GM23248 (cell line): ENCODE data around the gene LDLRAD3. TPM values are rescaled to one million over a fixed set of nuclear protein-coding genes. Genes with fewer than 3 reads are reported as not detected.
A peak's percentile ranks its signal among the peaks of the same experiment; 100 is the strongest.

Experiments
- DNase-seq: peaks from one replicate; pipeline ENCODE4 v3.0.0-alpha.2; 2015
- H2AFZ ChIP-seq: fragments of 200-600 bp; sonication (generic); 2 replicates; pipeline ENCODE4 v1.6.1; 2016; ENCODE audit warnings: antibody characterized with exemption
- H3F3A ChIP-seq: fragments of 200-600 bp; sonication (generic); 2 replicates; pipeline ENCODE4 v1.6.1; 2016; ENCODE audit warnings: mild to moderate bottlenecking, antibody characterized with exemption, mixed run types; ENCODE audit not compliant: insufficient read depth
- H3K27ac ChIP-seq: fragments of 200-600 bp; sonication (generic); 2 replicates; pipeline ENCODE4 v1.5.1; 2016; ENCODE audit warnings: mild to moderate bottlenecking
- H3K27me3 ChIP-seq: fragments of 200-600 bp; sonication (generic); replicated peaks from 2 replicates; pipeline ENCODE4 v1.6.1; 2016; ENCODE audit warnings: mild to moderate bottlenecking; ENCODE audit not compliant: insufficient read depth
- H3K36me3 ChIP-seq: fragments of 200-600 bp; sonication (generic); 2 replicates; pipeline ENCODE4 v1.6.1; 2016; ENCODE audit warnings: low read depth, mild to moderate bottlenecking
- H3K4me1 ChIP-seq: fragments of 200-600 bp; sonication (generic); 2 replicates; pipeline ENCODE4 v1.6.1; 2016; ENCODE audit warnings: mild to moderate bottlenecking; ENCODE audit not compliant: insufficient read depth
- H3K4me2 ChIP-seq: fragments of 200-600 bp; sonication (generic); one replicate; pipeline ENCODE4 v1.6.1; 2016; ENCODE audit warnings: mild to moderate bottlenecking; ENCODE audit not compliant: unreplicated experiment
- H3K4me3 ChIP-seq: fragments of 200-600 bp; sonication (generic); 2 replicates; pipeline ENCODE4 v1.5.1; 2016; ENCODE audit warnings: mild to moderate bottlenecking
- H3K79me2 ChIP-seq: fragments of 200-600 bp; sonication (generic); 2 replicates; pipeline ENCODE4 v1.6.1; 2016; ENCODE audit warnings: mild to moderate bottlenecking; ENCODE audit not compliant: insufficient read depth
- H3K9ac ChIP-seq: fragments of 200-600 bp; sonication (generic); 2 replicates; pipeline ENCODE4 v1.6.1; 2016; ENCODE audit warnings: mild to moderate bottlenecking
- H3K9me2 ChIP-seq: fragments of 200-600 bp; sonication (generic); 2 replicates; pipeline ENCODE4 v1.6.1; 2016; ENCODE audit warnings: mixed run types, mild to moderate bottlenecking, moderate library complexity; ENCODE audit not compliant: insufficient read depth
- H3K9me3 ChIP-seq: fragments of 200-600 bp; sonication (generic); one replicate; pipeline ENCODE4 v1.6.1; 2017; ENCODE audit warnings: low read depth
- H4K20me1 ChIP-seq: fragments of 200-600 bp; sonication (generic); 2 replicates; pipeline ENCODE4 v1.6.0; 2016; ENCODE audit not compliant: insufficient read depth
- EZH2 ChIP-seq: fragments of 200-600 bp; sonication (generic); IDR thresholded peaks from 2 replicates; pipeline ENCODE4 v1.6.1; 2018; ENCODE audit warnings: antibody characterized with exemption, mild to moderate bottlenecking; ENCODE audit not compliant: insufficient read depth, poor library complexity, severe bottlenecking
- EZH2phosphoT487 ChIP-seq: fragments of 200-600 bp; sonication (generic); IDR thresholded peaks from 2 replicates; pipeline ENCODE4 v1.6.1; 2018; ENCODE audit warnings: antibody characterized with exemption, moderate library complexity, mild to moderate bottlenecking, low read depth; ENCODE audit not compliant: insufficient read depth
- WGBS, 2 experiments: methylation state at CpG; one replicate each; pipeline ENCODE4 v1.1.6; 2015 to 2017; ENCODE audit warnings: low lambda C conversion rate in 2 of 2, low coverage in 1 of 2; ENCODE audit errors: missing lambda C conversion rate in 2 of 2; 5-methylcytosine and 5-hydroxymethylcytosine counted together
- in situ Hi-C: fragments of 300-500 bp; cut with MboI; formaldehyde crosslinking; loops from 2 replicates; pipeline ENCODE4 v1.15.0; 2020
- polyA plus RNA-seq: library from polyadenylated mRNA; unstranded; fragments of >200 nt; fragmentation: Nextera tagmentation; extraction: Ambion mirVana; gene quantifications from 2 replicates; pipeline ENCODE4 v1.2.1, GENCODE V29; 2016
- total RNA-seq: library from RNA; depleted of rRNA; stranded (reverse); fragments of >200 nt; shearing (Covaris generic); gene quantifications from 2 replicates; pipeline ENCODE4 v1.2.3, GENCODE V29; 2014

Gene LDLRAD3
- total and polyA plus RNA-seq, 2 experiments from 2014 or later: 6.2 to 6.6 TPM

- no peak for DNase-seq
- no peaks in the 10 kb centered on the region for H3K9me3 ChIP-seq
- H3F3A ChIP-seq: no peaks in the 10 kb centered on the region
- no peak overlapping the region for H3K9ac ChIP-seq
- H3K4me3 ChIP-seq: no peak overlapping the region
- no peaks in the 10 kb centered on the region for H3K9me2 ChIP-seq
- H3K4me1 ChIP-seq: peaks cover 8% of the 10 kb centered on the region; the same call in 1 of the 2 replicates
- H3K27me3 ChIP-seq: no peaks in the 10 kb centered on the region
- no peak overlapping the region for H3K27ac ChIP-seq
- H3K79me2 ChIP-seq: no peaks in the 10 kb centered on the region
- no peak overlapping the region for H2AFZ ChIP-seq
- no peak for TF ChIP-seq EZH2phosphoT487
- TF ChIP-seq EZH2: no peak
- no peaks in the 10 kb centered on the region for H4K20me1 ChIP-seq
- H3K36me3 ChIP-seq: no peaks in the 10 kb centered on the region
- WGBS, 2 experiments: 93 to 95% methylated on average over 7 of the region's 7 CpGs
- in situ Hi-C loops: no loop called here
- H3K4me2 ChIP-seq: no peak overlapping the region
Observed at GRCh38 chr11:36022882-36023281, 79.0 kb downstream of the LDLRAD3 start.

GRCh38 chr11:36023922-36024321, 80.1 kb downstream of the LDLRAD3 start:
- Histone ChIP-seq H3K4me3 (no peak overlapping the region), H3K4me2 (peak overlapping the region; percentile 1), H3K27me3 (no peaks in the 10 kb centered on the region), H4K20me1 (no peaks in the 10 kb centered on the region), H3K36me3 (no peaks in the 10 kb centered on the region), H3K9me2 (no peaks in the 10 kb centered on the region), H3K4me1 (peaks cover 8% of the 10 kb centered on the region; the same call in 1 of the 2 replicates), H2AFZ (0 out of 2 replicates have a peak overlapping the region, but pooled peaks have one; percentile 46), H3K9ac (no peak overlapping the region), H3K27ac (no peak overlapping the region), H3K79me2 (no peaks in the 10 kb centered on the region), H3K9me3 (no peaks in the 10 kb centered on the region), H3F3A (no peaks in the 10 kb centered on the region)
- WGBS, 2 experiments: 8 to 16% methylated on average over 2 of the region's 2 CpGs
- in situ Hi-C loops: no loop called here
- no peak for TF ChIP-seq EZH2phosphoT487
- TF ChIP-seq EZH2: no peak
- peak; percentile 64 for DNase-seq

DNA sequence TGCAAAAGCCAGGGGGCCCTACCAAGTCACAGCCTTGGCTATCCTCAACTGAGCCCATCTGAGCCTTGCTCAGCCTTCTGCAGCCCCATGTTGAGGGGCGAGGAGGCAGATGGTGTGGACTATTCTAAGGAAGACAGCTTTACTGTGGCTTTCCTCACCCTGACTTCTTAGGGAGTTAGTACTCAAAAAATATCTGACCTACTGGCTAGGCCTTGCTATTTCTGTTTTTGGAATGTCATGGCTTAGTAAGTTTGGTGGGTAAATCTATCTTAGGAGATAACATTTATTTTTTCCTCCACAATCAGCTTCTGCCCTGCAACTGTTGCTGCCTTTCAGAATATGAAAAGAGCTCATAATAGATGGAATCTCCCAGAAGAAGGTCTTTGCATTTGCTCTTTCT, 80.9 kb downstream of the LDLRAD3 start:
- H3F3A ChIP-seq: no peaks in the 10 kb centered on the region
- H3K4me3 ChIP-seq: no peak overlapping the region
- H4K20me1 ChIP-seq: no peaks in the 10 kb centered on the region
- no peak for DNase-seq
- no peaks in the 10 kb centered on the region for H3K9me3 ChIP-seq
- no peaks in the 10 kb centered on the region for H3K9me2 ChIP-seq
- no peak for TF ChIP-seq EZH2
- TF ChIP-seq EZH2phosphoT487: no peak
- no peaks in the 10 kb centered on the region for H3K79me2 ChIP-seq
- no peak overlapping the region for H3K4me2 ChIP-seq
- H3K9ac ChIP-seq: no peak overlapping the region
- no peak overlapping the region for H3K27ac ChIP-seq
- H3K36me3 ChIP-seq: no peaks in the 10 kb centered on the region
- no peaks in the 10 kb centered on the region for H3K27me3 ChIP-seq
- 96 to 100% methylated on average over 1 of the region's 1 CpG for WGBS, 2 experiments
- no peak overlapping the region for H2AFZ ChIP-seq
- in situ Hi-C loops: no loop called here
- H3K4me1 ChIP-seq: peaks cover 8% of the 10 kb centered on the region; the same call in 1 of the 2 replicates

DNA sequence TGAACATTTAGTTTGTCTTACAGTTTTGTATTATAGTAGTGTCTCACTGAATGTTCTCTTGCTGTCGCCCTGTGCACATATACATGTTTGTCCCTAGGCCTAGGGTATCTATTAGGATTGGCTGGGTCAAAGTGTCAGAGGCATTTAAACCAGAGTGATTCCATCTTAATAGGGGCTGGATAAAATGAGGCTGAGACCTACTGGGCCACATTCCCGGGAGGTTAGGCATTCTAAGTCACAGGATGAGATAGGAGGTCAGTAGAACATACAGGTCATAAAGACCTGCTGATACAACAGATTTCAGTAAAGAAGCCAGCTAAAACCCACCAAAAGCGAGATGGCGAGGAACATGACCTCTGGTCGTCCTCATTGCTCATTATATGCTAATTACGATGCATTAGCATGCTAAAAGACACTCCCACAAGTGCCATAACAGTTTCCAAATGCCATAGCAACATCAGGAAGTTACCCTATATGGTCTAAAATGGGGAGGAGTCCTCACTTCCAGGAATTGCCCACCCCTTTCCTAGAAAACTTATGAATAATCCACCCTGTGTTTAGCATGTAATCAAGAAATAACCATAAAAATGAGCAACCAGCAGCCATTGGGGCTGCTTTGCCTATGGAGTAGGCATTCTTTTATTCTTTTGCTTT, 82.6 kb downstream of the LDLRAD3 start:
- in situ Hi-C loops: no loop called here
- H3K9me3 ChIP-seq: no peaks in the 10 kb centered on the region

GRCh38 chr11:36027731-36028130, 83.9 kb downstream of the LDLRAD3 start:
- peaks cover 14% of the 10 kb centered on the region for H3K4me1 ChIP-seq
- no peaks in the 10 kb centered on the region for H3K36me3 ChIP-seq
- H4K20me1 ChIP-seq: no peaks in the 10 kb centered on the region
- H2AFZ ChIP-seq: no peak overlapping the region
- no peak for DNase-seq
- H3K9me2 ChIP-seq: no peaks in the 10 kb centered on the region
- H3F3A ChIP-seq: no peaks in the 10 kb centered on the region
- no peak overlapping the region for H3K9ac ChIP-seq
- WGBS, 2 experiments: 52 to 60% methylated on average over 4 of the region's 4 CpGs
- H3K27ac ChIP-seq: no peak overlapping the region
- no peak for TF ChIP-seq EZH2phosphoT487
- no peak for TF ChIP-seq EZH2
- H3K27me3 ChIP-seq: no peaks in the 10 kb centered on the region
- H3K79me2 ChIP-seq: no peaks in the 10 kb centered on the region
- H3K4me2 ChIP-seq: no peak overlapping the region
- in situ Hi-C loops: no loop called here
- H3K9me3 ChIP-seq: no peaks in the 10 kb centered on the region
- no peak overlapping the region for H3K4me3 ChIP-seq

More for the DNA sequence above, 82.6 kb downstream of the LDLRAD3 start:
- 97 to 98% methylated on average over 6 of the region's 6 CpGs for WGBS, 2 experiments
- no peak overlapping the region for H3K27ac ChIP-seq
- H4K20me1 ChIP-seq: no peaks in the 10 kb centered on the region
- DNase-seq: no peak
- no peak overlapping the region for H3K9ac ChIP-seq
- H3K9me2 ChIP-seq: no peaks in the 10 kb centered on the region
- H3F3A ChIP-seq: no peaks in the 10 kb centered on the region
- no peak overlapping the region for H3K4me2 ChIP-seq
- no peak overlapping the region for H2AFZ ChIP-seq
- no peak for TF ChIP-seq EZH2
- TF ChIP-seq EZH2phosphoT487: no peak
- no peaks in the 10 kb centered on the region for H3K79me2 ChIP-seq
- no peak overlapping the region for H3K4me3 ChIP-seq
- H3K27me3 ChIP-seq: no peaks in the 10 kb centered on the region
- H3K4me1 ChIP-seq: peaks cover 14% of the 10 kb centered on the region
- H3K36me3 ChIP-seq: no peaks in the 10 kb centered on the region
